Neural progenitor cell (in vitro differentiated cells): Measurements from ENCODE around the gene SUGCT.

Experiments
- EZH2 ChIP-seq: fragments of 200-600 bp; sonication (generic); IDR thresholded peaks from 2 replicates; pipeline ENCODE4 v1.6.1; 2017; ENCODE audit warnings: antibody characterized with exemption, mild to moderate bottlenecking, moderate library complexity
- EZH2phosphoT487 ChIP-seq: fragments of 200-600 bp; sonication (generic); IDR thresholded peaks from 2 replicates; pipeline ENCODE4 v1.6.1; 2017; ENCODE audit warnings: antibody characterized with exemption
- TF ChIP-seq, protein P1 (sequence below): fragments of 200-600 bp; sonication (generic); IDR thresholded peaks from 2 replicates; pipeline ENCODE4 v1.5.1; 2017; ENCODE audit warnings: antibody characterized with exemption, mild to moderate bottlenecking

- TF ChIP-seq EZH2 = no peak
- TF ChIP-seq, protein P1, sequence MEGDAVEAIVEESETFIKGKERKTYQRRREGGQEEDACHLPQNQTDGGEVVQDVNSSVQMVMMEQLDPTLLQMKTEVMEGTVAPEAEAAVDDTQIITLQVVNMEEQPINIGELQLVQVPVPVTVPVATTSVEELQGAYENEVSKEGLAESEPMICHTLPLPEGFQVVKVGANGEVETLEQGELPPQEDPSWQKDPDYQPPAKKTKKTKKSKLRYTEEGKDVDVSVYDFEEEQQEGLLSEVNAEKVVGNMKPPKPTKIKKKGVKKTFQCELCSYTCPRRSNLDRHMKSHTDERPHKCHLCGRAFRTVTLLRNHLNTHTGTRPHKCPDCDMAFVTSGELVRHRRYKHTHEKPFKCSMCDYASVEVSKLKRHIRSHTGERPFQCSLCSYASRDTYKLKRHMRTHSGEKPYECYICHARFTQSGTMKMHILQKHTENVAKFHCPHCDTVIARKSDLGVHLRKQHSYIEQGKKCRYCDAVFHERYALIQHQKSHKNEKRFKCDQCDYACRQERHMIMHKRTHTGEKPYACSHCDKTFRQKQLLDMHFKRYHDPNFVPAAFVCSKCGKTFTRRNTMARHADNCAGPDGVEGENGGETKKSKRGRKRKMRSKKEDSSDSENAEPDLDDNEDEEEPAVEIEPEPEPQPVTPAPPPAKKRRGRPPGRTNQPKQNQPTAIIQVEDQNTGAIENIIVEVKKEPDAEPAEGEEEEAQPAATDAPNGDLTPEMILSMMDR = no peak
- no peak for TF ChIP-seq EZH2phosphoT487
Observed at GRCh38 chr7:40587419-40587818, 452.6 kb downstream of the SUGCT start.
